SK-N-SH treated with all-trans-retinoic acid at 6 μM for 48 hours (cell line): ENCODE data around the gene COPE.

Source experiments
- ATAC-seq: fragments of 200-7000 bp; cut with Tn5 transposase; 3 replicates; pipeline ENCODE4 v1.9.1; 2020; ENCODE audit warnings: mild to moderate bottlenecking, moderate library complexity
- ARNTL ChIP-seq: fragments of 450-650 bp; formaldehyde crosslinking; IDR thresholded peaks from 2 replicates; pipeline ENCODE4 v1.5.0; 2020; ENCODE audit warnings: low read depth, mild to moderate bottlenecking, moderate library complexity, borderline replicate concordance
- BACH2 ChIP-seq: fragments of 250-450 bp; sonication (Bioruptor Pico); IDR thresholded peaks from 2 replicates; pipeline ENCODE4 v1.9.0; 2021; ENCODE audit warnings: mild to moderate bottlenecking, borderline replicate concordance
- CSDC2 ChIP-seq: fragments of 250-450 bp; sonication (Bioruptor Pico); IDR thresholded peaks from 2 replicates; pipeline ENCODE4 v1.5.0; 2020; ENCODE audit warnings: mild to moderate bottlenecking, moderate library complexity
- CSRNP3 ChIP-seq: fragments of 250-450 bp; sonication (Bioruptor Pico); IDR thresholded peaks from 2 replicates; pipeline ENCODE4 v1.5.1; 2021; ENCODE audit warnings: mild to moderate bottlenecking, moderate library complexity
- ESRRG ChIP-seq: fragments of 250-450 bp; sonication (Bioruptor Pico); IDR thresholded peaks from 2 replicates; pipeline ENCODE4 v1.6.1; 2021; ENCODE audit warnings: mild to moderate bottlenecking
- GLIS3 ChIP-seq: fragments of 250-450 bp; sonication (Bioruptor Pico); IDR thresholded peaks from 2 replicates; pipeline ENCODE4 v1.5.0; 2020; ENCODE audit warnings: mild to moderate bottlenecking, moderate library complexity
- POU6F1 ChIP-seq: fragments of 250-450 bp; sonication (Bioruptor Pico); IDR thresholded peaks from 2 replicates; pipeline ENCODE4 v1.8.0; 2021; ENCODE audit warnings: low read depth, mild to moderate bottlenecking, moderate library complexity, borderline replicate concordance
- PPARA ChIP-seq: fragments of 250-450 bp; sonication (Bioruptor Pico); IDR thresholded peaks from 2 replicates; pipeline ENCODE4 v1.5.0; 2020; ENCODE audit warnings: mild to moderate bottlenecking, borderline replicate concordance
- RARB ChIP-seq: fragments of 250-450 bp; sonication (Bioruptor Pico); IDR thresholded peaks from 2 replicates; pipeline ENCODE4 v1.8.0; 2021; ENCODE audit warnings: mild to moderate bottlenecking, moderate library complexity
- SNAI2 ChIP-seq: fragments of 250-450 bp; sonication (Bioruptor Pico); IDR thresholded peaks from 2 replicates; pipeline ENCODE4 v1.5.0; 2020; ENCODE audit warnings: mild to moderate bottlenecking, moderate library complexity
- TCF4 ChIP-seq: fragments of 250-450 bp; sonication (Bioruptor Pico); IDR thresholded peaks from 2 replicates; pipeline ENCODE4 v1.8.0; 2021; ENCODE audit warnings: mild to moderate bottlenecking, moderate library complexity, borderline replicate concordance
- TOX ChIP-seq: fragments of 250-450 bp; sonication (Bioruptor Pico); IDR thresholded peaks from 2 replicates; pipeline ENCODE4 v1.8.0; 2021; ENCODE audit warnings: mild to moderate bottlenecking, moderate library complexity, borderline replicate concordance
- TSHZ2 ChIP-seq: fragments of 250-450 bp; sonication (Bioruptor Pico); IDR thresholded peaks from 2 replicates; pipeline ENCODE4 v1.5.0; 2020; ENCODE audit warnings: mild to moderate bottlenecking, moderate library complexity
- ZFP3 ChIP-seq: fragments of 250-450 bp; sonication (Bioruptor Pico); IDR thresholded peaks from 2 replicates; pipeline ENCODE4 v1.5.0; 2020; ENCODE audit warnings: mild to moderate bottlenecking, moderate library complexity
- ZFP30 ChIP-seq: fragments of 450-650 bp; formaldehyde crosslinking; IDR thresholded peaks from 2 replicates; pipeline ENCODE4 v1.5.0; 2022; ENCODE audit warnings: mild to moderate bottlenecking, moderate library complexity
- ZNF565 ChIP-seq: fragments of 450-650 bp; formaldehyde crosslinking; conservative IDR thresholded peaks from 2 replicates; pipeline ENCODE4 v1.5.0; 2020; ENCODE audit warnings: low read depth, mild to moderate bottlenecking, moderate library complexity
- ZNF70 ChIP-seq: fragments of 450-650 bp; formaldehyde crosslinking; IDR thresholded peaks from 2 replicates; pipeline ENCODE4 v1.5.0; 2020; ENCODE audit warnings: mild to moderate bottlenecking, moderate library complexity
- ZNF8 ChIP-seq: fragments of 450-650 bp; formaldehyde crosslinking; IDR thresholded peaks from 2 replicates; pipeline ENCODE4 v1.5.0; 2020; ENCODE audit warnings: mild to moderate bottlenecking, moderate library complexity
- TF ChIP-seq, protein P1 (sequence below): fragments of 250-450 bp; sonication (Bioruptor Pico); IDR thresholded peaks from 2 replicates; pipeline ENCODE4 v1.8.0; 2020; ENCODE audit warnings: mild to moderate bottlenecking, moderate library complexity, borderline replicate concordance
- TF ChIP-seq, protein P2 (sequence below): fragments of 250-450 bp; sonication (Bioruptor Pico); IDR thresholded peaks from 2 replicates; pipeline ENCODE4 v1.5.1; 2020; ENCODE audit warnings: low read depth, mild to moderate bottlenecking, moderate library complexity

The COPE gene

GRCh38 chr19:18964121-18964520 is 44.9 kb upstream of the COPE start:
- no peak for ATAC-seq
- TF ChIP-seq ESRRG, result no peak
- no peak for TF ChIP-seq PPARA (CRISPR knock-in tag)
- no peak for TF ChIP-seq TOX (CRISPR knock-in tag)
- no peak for TF ChIP-seq ZNF70 (CRISPR knock-in tag)
- no peak for TF ChIP-seq ZFP30 (CRISPR knock-in tag)
- TF ChIP-seq ARNTL (CRISPR knock-in tag), result no peak
- TF ChIP-seq, protein P1, sequence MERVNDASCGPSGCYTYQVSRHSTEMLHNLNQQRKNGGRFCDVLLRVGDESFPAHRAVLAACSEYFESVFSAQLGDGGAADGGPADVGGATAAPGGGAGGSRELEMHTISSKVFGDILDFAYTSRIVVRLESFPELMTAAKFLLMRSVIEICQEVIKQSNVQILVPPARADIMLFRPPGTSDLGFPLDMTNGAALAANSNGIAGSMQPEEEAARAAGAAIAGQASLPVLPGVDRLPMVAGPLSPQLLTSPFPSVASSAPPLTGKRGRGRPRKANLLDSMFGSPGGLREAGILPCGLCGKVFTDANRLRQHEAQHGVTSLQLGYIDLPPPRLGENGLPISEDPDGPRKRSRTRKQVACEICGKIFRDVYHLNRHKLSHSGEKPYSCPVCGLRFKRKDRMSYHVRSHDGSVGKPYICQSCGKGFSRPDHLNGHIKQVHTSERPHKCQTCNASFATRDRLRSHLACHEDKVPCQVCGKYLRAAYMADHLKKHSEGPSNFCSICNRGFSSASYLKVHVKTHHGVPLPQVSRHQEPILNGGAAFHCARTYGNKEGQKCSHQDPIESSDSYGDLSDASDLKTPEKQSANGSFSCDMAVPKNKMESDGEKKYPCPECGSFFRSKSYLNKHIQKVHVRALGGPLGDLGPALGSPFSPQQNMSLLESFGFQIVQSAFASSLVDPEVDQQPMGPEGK, result no peak
- no peak for TF ChIP-seq BACH2
- TF ChIP-seq SNAI2 (CRISPR knock-in tag), result no peak
- TF ChIP-seq GLIS3 (CRISPR knock-in tag), result no peak
- no peak for TF ChIP-seq CSRNP3 (CRISPR knock-in tag)
- TF ChIP-seq CSDC2 (CRISPR knock-in tag), result no peak
- TF ChIP-seq TCF4, result no peak
- TF ChIP-seq ZNF8, result no peak
- no peak for TF ChIP-seq RARB
- TF ChIP-seq POU6F1 (CRISPR knock-in tag), result no peak
- no peak for TF ChIP-seq ZFP3
- TF ChIP-seq ZNF565 (CRISPR knock-in tag), result no peak
- TF ChIP-seq, protein P2, sequence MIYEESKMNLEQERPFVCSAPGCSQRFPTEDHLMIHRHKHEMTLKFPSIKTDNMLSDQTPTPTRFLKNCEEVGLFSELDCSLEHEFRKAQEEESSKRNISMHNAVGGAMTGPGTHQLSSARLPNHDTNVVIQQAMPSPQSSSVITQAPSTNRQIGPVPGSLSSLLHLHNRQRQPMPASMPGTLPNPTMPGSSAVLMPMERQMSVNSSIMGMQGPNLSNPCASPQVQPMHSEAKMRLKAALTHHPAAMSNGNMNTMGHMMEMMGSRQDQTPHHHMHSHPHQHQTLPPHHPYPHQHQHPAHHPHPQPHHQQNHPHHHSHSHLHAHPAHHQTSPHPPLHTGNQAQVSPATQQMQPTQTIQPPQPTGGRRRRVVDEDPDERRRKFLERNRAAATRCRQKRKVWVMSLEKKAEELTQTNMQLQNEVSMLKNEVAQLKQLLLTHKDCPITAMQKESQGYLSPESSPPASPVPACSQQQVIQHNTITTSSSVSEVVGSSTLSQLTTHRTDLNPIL (CRISPR knock-in tag), result no peak

GRCh38 chr19:18961767-18962620 is 42.8 kb upstream of the COPE start:
- TF ChIP-seq TSHZ2 (CRISPR knock-in tag) (no peak), ZFP3 (no peak), BACH2 (no peak), CSRNP3 (CRISPR knock-in tag) (no peak), GLIS3 (CRISPR knock-in tag) (no peak), PPARA (CRISPR knock-in tag) (no peak), TCF4 (no peak)
- ATAC-seq, result peak; percentile 27; the same call in 1 of the 3 replicates
